ENCODE results near the gene POGLUT3.

POGLUT3 gene

GRCh38 chr11:108453207-108453835 is 44.9 kb downstream of the POGLUT3 start:
- no peak overlapping the region for H3K4me3 ChIP-seq

More at GRCh38 chr11:108453207-108453835, 44.9 kb downstream of the POGLUT3 start:
- H3K27ac ChIP-seq, result no peak overlapping the region

Measured in skin epidermis (tissue), 12 donors.